BJ (cell line): ENCODE results near the gene DNM3. TPM values are rescaled to one million over a fixed set of nuclear protein-coding genes. Genes with fewer than 3 reads are reported as not detected.

Source experiments
- CTCF ChIA-PET: fragments of 350-600 bp; formaldehyde crosslinking; extraction: SDS; loops from one replicate; lab custom pipeline; 2021; ENCODE audit warnings: antibody characterized with exemption, inconsistent platforms; lab: Yijun Ruan, JAX
- POLR2A ChIA-PET: fragments of 300-600 bp; sonication (Branson Sonifier 250); formaldehyde crosslinking; extraction: SDS; loops from one replicate; lab custom pipeline; 2021; ENCODE audit warnings: antibody characterized with exemption; lab: Charles Lee
- DNase-seq: peaks from one replicate; pipeline ENCODE4 v3.0.0-alpha.2; 2011; ENCODE audit warnings: low read depth
- H3K27me3 ChIP-seq: 2 replicates; pipeline ENCODE4 v1.6.0; 2011; ENCODE audit warnings: low read length; ENCODE audit not compliant: control insufficient read depth, insufficient read depth
- H3K36me3 ChIP-seq: 2 replicates; pipeline ENCODE4 v1.5.1; 2011; ENCODE audit warnings: low read length; ENCODE audit not compliant: control insufficient read depth, insufficient read depth
- H3K4me3 ChIP-seq: 2 replicates; pipeline ENCODE4 v1.5.1; 2011; ENCODE audit warnings: low read depth, mild to moderate bottlenecking, control low read depth, low read length
- polyA plus RNA-seq: library from polyadenylated mRNA; depleted of rRNA; stranded (reverse); fragments of >200 nt; gene quantifications from 2 replicates; pipeline ENCODE4 v1.2.3, GENCODE V29; 2011
- TF ChIP-seq, protein P1 (sequence below): IDR thresholded peaks from 2 replicates; pipeline ENCODE4 v1.5.1; 2011; ENCODE audit warnings: low read depth, mild to moderate bottlenecking, control low read depth, inconsistent platforms, low read length, moderate library complexity; ENCODE audit not compliant: insufficient read depth

The DNM3 gene
- polyA plus RNA-seq, 1 experiment, result 0.26 TPM

GRCh38 chr1:172135076-172135672 is 293.9 kb downstream of the DNM3 start:
- 0 out of 2 replicates have a peak, but pooled peaks cover 2% of the 10 kb centered on the region for H3K36me3 ChIP-seq
- TF ChIP-seq, protein P1, sequence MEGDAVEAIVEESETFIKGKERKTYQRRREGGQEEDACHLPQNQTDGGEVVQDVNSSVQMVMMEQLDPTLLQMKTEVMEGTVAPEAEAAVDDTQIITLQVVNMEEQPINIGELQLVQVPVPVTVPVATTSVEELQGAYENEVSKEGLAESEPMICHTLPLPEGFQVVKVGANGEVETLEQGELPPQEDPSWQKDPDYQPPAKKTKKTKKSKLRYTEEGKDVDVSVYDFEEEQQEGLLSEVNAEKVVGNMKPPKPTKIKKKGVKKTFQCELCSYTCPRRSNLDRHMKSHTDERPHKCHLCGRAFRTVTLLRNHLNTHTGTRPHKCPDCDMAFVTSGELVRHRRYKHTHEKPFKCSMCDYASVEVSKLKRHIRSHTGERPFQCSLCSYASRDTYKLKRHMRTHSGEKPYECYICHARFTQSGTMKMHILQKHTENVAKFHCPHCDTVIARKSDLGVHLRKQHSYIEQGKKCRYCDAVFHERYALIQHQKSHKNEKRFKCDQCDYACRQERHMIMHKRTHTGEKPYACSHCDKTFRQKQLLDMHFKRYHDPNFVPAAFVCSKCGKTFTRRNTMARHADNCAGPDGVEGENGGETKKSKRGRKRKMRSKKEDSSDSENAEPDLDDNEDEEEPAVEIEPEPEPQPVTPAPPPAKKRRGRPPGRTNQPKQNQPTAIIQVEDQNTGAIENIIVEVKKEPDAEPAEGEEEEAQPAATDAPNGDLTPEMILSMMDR, result peak; percentile 43
- no peaks in the 10 kb centered on the region for H3K27me3 ChIP-seq
- ChIA-PET CTCF (interaction anchor here (1.0 to 2.5 kb wide), 3 partner anchors 9 to 264 kb away, joined by 3 to 11 read pairs (median 5); no protein-coding TSS in a partner anchor), POLR2A (no interaction called here)
- no peak for DNase-seq
- no peak overlapping the region for H3K4me3 ChIP-seq

GRCh38 chr1:172135978-172136610 is 294.8 kb downstream of the DNM3 start:
- DNase-seq, result no peak
- POLR2A ChIA-PET, result no interaction called here
- CTCF ChIA-PET, result no interaction called here
- 0 out of 2 replicates have a peak, but pooled peaks cover 2% of the 10 kb centered on the region for H3K36me3 ChIP-seq
- no peaks in the 10 kb centered on the region for H3K27me3 ChIP-seq
- no peak overlapping the region for H3K4me3 ChIP-seq
- TF ChIP-seq, protein P1, result no peak

DNA sequence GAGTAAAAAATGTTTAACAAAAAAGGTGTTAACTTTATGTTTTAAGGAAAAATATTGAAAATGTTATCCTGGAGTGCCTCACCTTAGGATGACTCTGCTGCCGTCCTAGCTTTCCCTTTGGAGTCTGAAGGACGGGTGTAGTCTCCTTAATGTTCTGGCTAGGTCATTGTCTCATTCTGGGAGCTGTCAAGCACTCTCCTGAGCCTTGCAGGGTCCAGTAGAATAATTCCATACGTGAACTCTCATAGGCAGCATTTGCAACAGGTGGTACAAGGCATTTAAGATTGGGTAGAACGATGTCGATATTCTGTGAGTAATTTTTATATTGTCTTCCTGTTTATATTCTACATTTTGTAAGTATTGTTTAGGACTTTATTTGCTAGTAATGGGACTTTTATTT is 295.6 kb downstream of the DNM3 start:
- ChIA-PET POLR2A (no interaction called here), CTCF (interaction anchor here (1.1 to 1.4 kb wide), 2 partner anchors 10 to 12 kb away, joined by 3 read pairs; no protein-coding TSS in a partner anchor)
- no peak for DNase-seq
- TF ChIP-seq, protein P1, result no peak
- Histone ChIP-seq H3K27me3 (no peaks in the 10 kb centered on the region), H3K4me3 (no peak overlapping the region), H3K36me3 (0 out of 2 replicates have a peak, but pooled peaks cover 2% of the 10 kb centered on the region)

- Histone ChIP-seq H3K36me3 (0 out of 2 replicates have a peak, but pooled peaks cover 2% of the 10 kb centered on the region), H3K4me3 (no peak overlapping the region), H3K27me3 (no peaks in the 10 kb centered on the region)
- ChIA-PET CTCF (interaction anchor here (1.1 to 1.4 kb wide), 2 partner anchors 11 to 13 kb away, joined by 3 read pairs; no protein-coding TSS in a partner anchor), POLR2A (interaction anchor here (0.6 kb wide), 1 partner anchor 37 kb away, joined by 4 read pairs; no protein-coding TSS in a partner anchor)
- TF ChIP-seq, protein P1, result no peak
- DNase-seq, result no peak
Observed at GRCh38 chr1:172137703-172138454, 296.6 kb downstream of the DNM3 start.

GRCh38 chr1:172138634-172139033 is 297.3 kb downstream of the DNM3 start:
- ChIA-PET CTCF (no interaction called here), POLR2A (no interaction called here)
- 0 out of 2 replicates have a peak, but pooled peaks cover 2% of the 10 kb centered on the region for H3K36me3 ChIP-seq

More at GRCh38 chr1:172138634-172139033, 297.3 kb downstream of the DNM3 start:
- TF ChIP-seq, protein P1, result no peak
- Histone ChIP-seq H3K4me3 (no peak overlapping the region), H3K27me3 (no peaks in the 10 kb centered on the region)
- no peak for DNase-seq
